NCI-H2029 treated with DMSO at 0.1 percent for 48 hours (cell line): Measurements from ENCODE around the gene PHF1.
"Not testable (repeated sequence)": the region's sequence is repeated elsewhere in the genome, so short reads cannot be mapped to it uniquely, and the experiment has no call there.

Experiments
- DNase-seq: peaks from one replicate; lab custom pipeline; 2025; lab: John Stamatoyannopoulos, UW

Gene PHF1

GRCh38 chr6:33410711-33411631 lies at the start of gene PHF1:
Gene PHF1, plus strand, starts transcription at chr6:33411014. Its CDS starts 1,250 bp downstream, at chr6:33412264.
- no peak for DNase-seq

- not testable (repeated sequence) for DNase-seq
Observed at GRCh38 chr6:33363486-33363885, 47.3 kb upstream of the PHF1 start.

- peak; percentile 69 for DNase-seq
Observed at GRCh38 chr6:33364475-33365205, 46.2 kb upstream of the PHF1 start.

GRCh38 chr6:33365206-33365971 lies 45.4 kb upstream of the PHF1 start:
- DNase-seq = not testable (repeated sequence)

- no peak for DNase-seq
Observed at GRCh38 chr6:33367009-33367714, 43.7 kb upstream of the PHF1 start.

GRCh38 chr6:33367715-33368025 lies 43.1 kb upstream of the PHF1 start:
- not testable (repeated sequence) for DNase-seq

- DNase-seq = not testable (repeated sequence)
Observed at GRCh38 chr6:33371901-33372300, 38.9 kb upstream of the PHF1 start.

GRCh38 chr6:33372526-33373123 lies 38.2 kb upstream of the PHF1 start:
- DNase-seq = no peak

GRCh38 chr6:33373960-33374910 lies 36.6 kb upstream of the PHF1 start:
- DNase-seq = no peak

- DNase-seq = no peak
Observed at GRCh38 chr6:33375143-33375671, 35.6 kb upstream of the PHF1 start.

GRCh38 chr6:33377171-33377570 lies 33.6 kb upstream of the PHF1 start:
- no peak for DNase-seq

GRCh38 chr6:33379184-33379583 lies 31.6 kb upstream of the PHF1 start:
- not testable (repeated sequence) for DNase-seq

- no peak for DNase-seq
Observed at GRCh38 chr6:33380272-33380981, 30.4 kb upstream of the PHF1 start.

- DNase-seq = no peak
Observed at GRCh38 chr6:33383427-33384185, 27.2 kb upstream of the PHF1 start.

GRCh38 chr6:33384581-33385020 lies 26.2 kb upstream of the PHF1 start:
- DNase-seq = no peak

GRCh38 chr6:33390173-33390572 lies 20.6 kb upstream of the PHF1 start:
- DNase-seq = no peak

GRCh38 chr6:33390767-33391277 lies 20.0 kb upstream of the PHF1 start:
- DNase-seq = no peak

- peak; percentile 100 for DNase-seq
Observed at GRCh38 chr6:33391278-33391921, 19.4 kb upstream of the PHF1 start, which contains the start of gene KIFC1. Gene KIFC1, plus strand, starts transcription at chr6:33391823. Its CDS starts 163 bp downstream, at chr6:33391986.
